ENCODE measurements around the gene TAS1R3.

GRCh38 chr1:1330366-1331067 is 563 bp upstream of the TAS1R3 start:
- TF ChIP-seq RAD21 (IDR thresholded peaks at IDR 0.05; ENCODE audit: low read depth) (no peak), MAX (IDR thresholded peaks at IDR 0.05) (no peak), REST (IDR thresholded peaks at IDR 0.05; ENCODE audit: low read depth) (no peak), YY1 (IDR thresholded peaks at IDR 0.05; ENCODE audit: low read depth) (no peak), TAF1 (IDR thresholded peaks at IDR 0.05; ENCODE audit: low read depth) (no peak), CREB1 (IDR thresholded peaks at IDR 0.05; ENCODE audit: low read depth) (no peak), TCF12 (IDR thresholded peaks at IDR 0.05; ENCODE audit: low read depth) (0 out of 2 replicates have a peak, but pooled peaks have one; percentile 10), EGR1 (IDR thresholded peaks at IDR 0.05) (no peak), FOXM1 (IDR thresholded peaks at IDR 0.05; ENCODE audit: borderline replicate concordance, low read depth) (no peak), EP300 (IDR thresholded peaks at IDR 0.05; ENCODE audit: borderline replicate concordance) (no peak), CEBPB (IDR thresholded peaks at IDR 0.05) (no peak)
